H1 (cell line): ENCODE results near the gene PBX1.

Source experiments
- EP300 ChIP-seq, 2 experiments: IDR thresholded peaks; 1 replicate in 1 of 2; 2 replicates in 1 of 2; pipeline ENCODE4 v1.6.1; 2011 to 2012; ENCODE audit warnings: low read depth in 2 of 2, low read length in 2 of 2, mild to moderate bottlenecking in 2 of 2, borderline replicate concordance in 1 of 2, inconsistent platforms in 1 of 2, moderate library complexity in 1 of 2
- JUND ChIP-seq: IDR thresholded peaks from 2 replicates; pipeline ENCODE4 v1.6.1; 2011; ENCODE audit warnings: mild to moderate bottlenecking, improper control_type of control experiment, low read length
- PHF8 ChIP-seq: fragments of 200-600 bp; sonication (generic); conservative IDR thresholded peaks from 2 replicates; pipeline ENCODE4 v1.7.1; 2012; ENCODE audit warnings: low read depth, mild to moderate bottlenecking, inconsistent platforms, low read length, moderate library complexity
- POLR2A ChIP-seq, 2 experiments: IDR thresholded peaks; 1 replicate in 1 of 2; 2 replicates in 1 of 2; pipeline ENCODE4 v1.6.1; 2011; ENCODE audit warnings: low read depth in 2 of 2, low read length in 2 of 2, mild to moderate bottlenecking in 2 of 2; ENCODE audit errors: control extremely low read depth in 1 of 2
- ZNF274 ChIP-seq: IDR thresholded peaks from 2 replicates; pipeline ENCODE4 v1.7.0; 2012; ENCODE audit warnings: low read length, borderline replicate concordance; ENCODE audit errors: extremely low read depth
- TF ChIP-seq, protein P1 (sequence below), 3 experiments: IDR thresholded peaks; 1 replicate in 2 of 3; 2 replicates in 1 of 3; pipeline versions ENCODE4 v1.5.1 to v1.6.1; 2011; ENCODE audit warnings: low read length in 3 of 3, mild to moderate bottlenecking in 3 of 3, inconsistent platforms in 2 of 3, low read depth in 1 of 3, moderate library complexity in 1 of 3; ENCODE audit not compliant: insufficient read depth in 1 of 3; ENCODE audit errors: control extremely low read depth in 1 of 3

DNA sequence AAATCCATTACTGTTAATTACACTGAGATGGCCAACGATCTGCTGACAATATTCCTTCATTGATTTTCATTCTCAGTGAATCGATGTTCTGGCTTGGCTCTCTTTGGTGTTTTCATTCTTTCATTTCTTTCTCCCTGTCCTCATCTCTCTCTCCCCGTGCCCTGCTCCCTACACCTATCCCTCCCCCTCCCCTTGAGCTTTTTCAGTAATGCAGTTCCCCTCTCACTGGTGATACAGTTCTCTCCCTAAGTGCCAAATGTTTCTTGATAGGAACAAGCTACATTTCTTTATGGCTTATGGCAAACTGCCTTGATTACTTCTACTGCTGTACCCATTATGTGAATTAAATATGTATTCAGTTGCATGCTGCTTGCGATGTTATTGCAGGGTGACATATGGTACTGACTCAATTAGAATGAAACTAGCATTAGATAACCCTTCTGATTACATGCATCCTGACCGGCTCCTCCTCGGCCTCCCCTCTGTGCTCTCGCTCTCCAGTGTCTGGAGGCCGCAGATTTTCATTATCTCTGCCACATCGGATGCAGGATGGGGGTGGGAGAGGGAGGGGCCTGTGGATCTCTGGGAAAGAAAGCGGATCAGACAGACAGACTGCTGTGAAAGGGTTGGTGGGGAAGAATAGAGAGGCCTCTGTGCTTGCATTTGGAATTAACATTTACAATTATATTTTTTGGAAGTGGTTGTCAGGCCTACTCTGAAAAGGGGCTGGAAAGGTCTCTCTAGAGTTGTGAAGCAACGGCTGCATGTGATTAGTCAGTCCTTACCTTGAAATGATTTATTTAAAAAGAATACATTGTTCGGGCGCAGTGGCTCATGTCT, 130.9 kb downstream of the PBX1 start:
- TF ChIP-seq, protein P1, sequence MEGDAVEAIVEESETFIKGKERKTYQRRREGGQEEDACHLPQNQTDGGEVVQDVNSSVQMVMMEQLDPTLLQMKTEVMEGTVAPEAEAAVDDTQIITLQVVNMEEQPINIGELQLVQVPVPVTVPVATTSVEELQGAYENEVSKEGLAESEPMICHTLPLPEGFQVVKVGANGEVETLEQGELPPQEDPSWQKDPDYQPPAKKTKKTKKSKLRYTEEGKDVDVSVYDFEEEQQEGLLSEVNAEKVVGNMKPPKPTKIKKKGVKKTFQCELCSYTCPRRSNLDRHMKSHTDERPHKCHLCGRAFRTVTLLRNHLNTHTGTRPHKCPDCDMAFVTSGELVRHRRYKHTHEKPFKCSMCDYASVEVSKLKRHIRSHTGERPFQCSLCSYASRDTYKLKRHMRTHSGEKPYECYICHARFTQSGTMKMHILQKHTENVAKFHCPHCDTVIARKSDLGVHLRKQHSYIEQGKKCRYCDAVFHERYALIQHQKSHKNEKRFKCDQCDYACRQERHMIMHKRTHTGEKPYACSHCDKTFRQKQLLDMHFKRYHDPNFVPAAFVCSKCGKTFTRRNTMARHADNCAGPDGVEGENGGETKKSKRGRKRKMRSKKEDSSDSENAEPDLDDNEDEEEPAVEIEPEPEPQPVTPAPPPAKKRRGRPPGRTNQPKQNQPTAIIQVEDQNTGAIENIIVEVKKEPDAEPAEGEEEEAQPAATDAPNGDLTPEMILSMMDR (IDR thresholded peaks at IDR 0.05; ENCODE audit: control extremely low read depth in 1 of 3, insufficient read depth in 1 of 3, low read depth in 1 of 3, low read length in 3 of 3): no peak
- TF ChIP-seq ZNF274 (no peak), POLR2A (IDR thresholded peaks at IDR 0.05; ENCODE audit: control extremely low read depth in 1 of 2, low read depth in 2 of 2, low read length in 2 of 2) (no peak), EP300 (IDR thresholded peaks at IDR 0.05; ENCODE audit: borderline replicate concordance in 1 of 2, low read depth in 2 of 2, low read length in 2 of 2) (no peak), PHF8 (no peak), JUND (no peak)
